DND-41 (cell line): ENCODE results near the gene TMEM259.

Experiments
- CTCF ChIP-seq: IDR thresholded peaks from 2 replicates; pipeline ENCODE4 v1.5.1; 2012; ENCODE audit warnings: borderline replicate concordance, low read length, moderate library complexity, mild to moderate bottlenecking; ENCODE audit not compliant: poor library complexity, severe bottlenecking; ENCODE audit errors: extremely low read depth
- EZH2 ChIP-seq: IDR thresholded peaks from 3 replicates; pipeline ENCODE4 v1.6.1; 2012; ENCODE audit warnings: borderline replicate concordance, low read depth, mild to moderate bottlenecking, moderate library complexity, low read length, inconsistent platforms; ENCODE audit not compliant: severe bottlenecking

- TF ChIP-seq CTCF, result no peak
- no peak for TF ChIP-seq EZH2
Observed at GRCh38 chr19:1061987-1062386, 41.1 kb upstream of the TMEM259 start.
